Activated CD4-positive, alpha-beta T cell treated with anti-CD3 and anti-CD28 coated beads for 24 hours (primary cell): ENCODE measurements around the gene AKR1B15.
"Not testable (repeated sequence)": the region's sequence is repeated elsewhere in the genome, so short reads cannot be mapped to it uniquely, and the experiment has no call there.

ENCODE experiments used
- DNase-seq, 2 donors: peaks; one replicate each; pipeline ENCODE4 v3.0.0-alpha.2; 2020; ENCODE audit warnings: low read depth in 2 of 2

AKR1B15 gene

GRCh38 chr7:134532954-134533218 is 16.0 kb upstream of the AKR1B15 start:
- no peak for DNase-seq

DNA sequence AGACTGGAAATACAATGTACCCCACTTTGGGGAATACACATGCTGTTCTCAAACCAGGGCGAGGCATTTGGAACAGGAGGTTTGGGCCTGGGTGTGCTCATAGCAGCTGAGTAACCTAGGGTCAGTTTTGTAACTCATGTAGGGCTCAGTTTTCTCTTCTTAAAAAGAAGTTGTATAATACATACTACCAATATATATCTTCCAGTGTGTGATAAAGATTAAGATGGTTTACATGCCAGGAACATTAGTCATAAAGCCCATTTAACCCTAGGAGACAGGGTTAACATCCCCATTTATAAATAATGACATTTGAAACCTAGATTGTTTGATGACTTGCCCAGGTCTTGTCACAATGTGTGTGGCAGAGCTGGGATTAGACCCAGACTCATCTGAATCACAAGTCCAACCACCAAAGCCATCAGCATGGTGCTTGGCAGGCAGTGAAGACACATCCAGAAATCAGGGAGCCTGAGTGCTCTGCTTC is 15.6 kb upstream of the AKR1B15 start:
- DNase-seq, result no peak

DNA sequence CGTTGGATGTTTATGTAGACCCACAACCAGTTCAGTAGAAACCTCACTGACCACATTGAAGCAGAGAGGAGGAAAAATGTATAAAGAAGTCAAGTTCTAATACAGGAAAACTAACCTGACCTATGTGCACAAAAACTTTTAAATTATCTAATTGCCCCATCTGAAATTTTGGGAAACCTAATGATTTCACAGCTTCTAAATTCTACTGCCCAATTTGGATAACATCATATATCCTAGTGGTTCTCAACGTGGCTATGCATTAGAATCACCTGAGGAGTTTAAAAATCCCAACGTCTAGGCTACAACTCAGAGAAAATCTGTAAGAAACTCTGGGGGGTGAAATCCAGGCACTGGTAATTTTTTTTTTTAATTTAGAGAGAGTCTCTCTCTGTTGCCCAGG is 14.3 kb upstream of the AKR1B15 start:
- DNase-seq, result no peak

GRCh38 chr7:134535272-134535918 is 13.5 kb upstream of the AKR1B15 start:
- no peak for DNase-seq

GRCh38 chr7:134535919-134536299 is 13.0 kb upstream of the AKR1B15 start:
- DNase-seq, result no peak

- DNase-seq, result not testable (repeated sequence)
Measured at GRCh38 chr7:134536558-134536957, 12.4 kb upstream of the AKR1B15 start.

GRCh38 chr7:134537273-134537781 is 11.6 kb upstream of the AKR1B15 start:
- DNase-seq, result not testable (repeated sequence)

DNA sequence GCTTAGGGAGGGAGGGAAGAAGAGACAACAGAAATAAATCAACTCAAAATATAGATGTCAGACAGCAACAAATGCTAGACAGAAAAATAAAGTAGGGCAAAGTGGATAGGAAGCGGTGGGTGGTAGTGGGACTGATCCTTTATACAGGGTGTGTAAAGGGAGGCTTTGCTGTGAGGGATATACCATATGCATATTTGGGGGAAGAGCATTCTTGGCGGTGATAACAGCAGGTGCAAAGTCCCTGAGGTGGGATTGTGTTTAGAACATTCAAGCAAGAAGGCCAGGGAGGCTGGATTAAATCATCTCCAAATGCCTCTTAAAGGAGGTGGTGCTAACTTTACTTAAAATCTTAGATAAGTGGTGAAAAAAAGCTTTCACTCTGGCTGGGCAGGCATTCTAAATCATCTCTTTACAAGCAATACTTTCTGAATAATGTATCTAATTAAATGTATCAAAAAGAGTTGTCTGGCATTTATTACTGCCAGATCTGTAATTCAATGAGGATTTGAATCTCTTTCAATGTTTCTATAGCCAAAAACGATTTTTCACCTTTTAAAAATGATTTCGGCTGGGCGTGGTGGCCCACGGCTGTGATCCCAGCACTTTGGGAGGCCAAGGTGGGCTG is 9.4 kb upstream of the AKR1B15 start:
- no peak for DNase-seq

GRCh38 chr7:134541501-134542194 is 7.3 kb upstream of the AKR1B15 start:
- not testable (repeated sequence) for DNase-seq

DNA sequence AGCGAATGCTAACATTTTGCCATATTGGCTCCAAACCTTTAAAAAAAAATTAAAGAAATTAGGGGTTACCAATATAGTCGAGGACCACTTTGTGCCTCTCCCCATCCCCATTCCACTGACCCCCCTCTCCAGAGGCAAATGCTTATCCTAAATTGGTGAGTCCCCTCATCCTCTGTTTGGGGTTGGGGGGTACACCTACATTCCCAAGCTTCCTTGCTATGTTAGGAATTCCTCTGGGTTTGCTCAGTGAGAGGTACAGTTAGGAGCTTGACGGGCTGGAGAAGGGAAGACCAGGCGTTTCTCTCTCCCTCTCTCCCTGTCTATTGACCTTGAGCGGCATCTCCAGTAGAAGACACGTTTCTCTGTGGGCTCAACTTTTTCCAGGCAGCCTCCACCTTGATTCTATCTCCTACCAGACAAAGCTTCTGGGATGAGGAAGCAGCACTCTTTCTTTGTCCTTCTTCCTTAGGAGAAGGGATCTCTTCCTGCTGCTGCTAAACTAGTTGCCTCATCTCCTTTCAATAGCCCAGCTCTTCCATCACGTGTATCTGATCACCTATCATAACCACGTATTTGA is 6.6 kb upstream of the AKR1B15 start:
- no peak for DNase-seq

GRCh38 chr7:134545380-134545779 is 3.5 kb upstream of the AKR1B15 start:
- no peak for DNase-seq

DNA sequence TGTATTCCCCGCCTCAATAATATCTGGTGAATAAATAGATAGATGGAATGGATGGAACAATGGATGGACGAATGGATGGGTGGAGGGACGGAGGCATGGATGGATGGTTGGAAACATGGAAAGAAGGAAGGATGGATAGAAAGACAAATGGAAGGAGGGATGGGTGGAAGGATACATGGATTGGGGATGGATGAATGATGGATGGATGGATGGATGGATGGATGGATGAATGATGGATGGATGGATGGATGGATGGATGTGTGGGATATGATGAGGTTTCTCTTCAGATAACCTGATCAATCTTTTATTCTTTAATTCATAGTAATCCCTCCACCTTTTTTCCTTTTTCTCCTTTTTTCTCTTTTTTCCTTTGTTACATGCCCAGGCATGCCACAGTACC is 3.0 kb upstream of the AKR1B15 start:
- no peak for DNase-seq

DNA sequence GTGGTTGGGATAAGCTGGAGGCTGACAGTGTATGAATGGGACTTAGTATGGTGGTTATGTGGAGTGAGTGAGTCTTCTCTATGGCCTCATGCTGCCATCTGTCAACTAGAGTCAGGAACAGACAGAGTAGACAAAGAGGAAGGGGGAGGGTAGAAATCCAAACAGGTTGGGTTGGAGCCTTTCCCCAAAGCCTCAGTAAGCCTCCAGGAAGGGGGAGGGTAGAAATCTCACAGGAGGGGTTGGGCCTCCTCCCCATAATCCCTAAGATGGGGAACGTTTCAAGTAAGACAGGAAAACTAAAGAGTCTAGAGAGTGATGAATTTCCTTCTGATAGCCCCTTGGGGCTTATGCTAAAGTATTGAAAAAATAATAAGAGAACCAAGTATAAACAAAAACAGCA is 2.0 kb upstream of the AKR1B15 start:
- no peak for DNase-seq

GRCh38 chr7:134547397-134548054 is 1.4 kb upstream of the AKR1B15 start:
- DNase-seq, result peak; percentile 59 to 66

DNA sequence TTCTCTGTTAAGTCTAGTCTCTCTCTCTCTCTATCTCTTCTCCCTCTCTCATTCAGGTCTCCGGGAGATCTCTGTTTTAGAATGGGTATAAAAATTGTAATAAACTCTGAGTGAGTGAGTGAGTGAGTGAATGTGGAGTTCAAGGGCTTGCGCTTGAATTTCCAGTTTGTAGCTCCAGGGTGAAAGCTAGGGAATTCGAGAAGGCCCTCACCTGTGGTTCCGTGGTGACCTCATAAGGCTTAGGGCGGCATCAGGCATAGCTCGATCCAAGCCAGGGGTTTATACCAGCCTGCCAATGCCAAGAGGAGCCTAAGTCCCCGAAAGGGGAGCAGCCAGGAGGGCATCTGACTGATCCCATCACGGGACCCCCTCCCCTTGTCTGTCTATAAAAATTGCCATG is 456 bp downstream of the AKR1B15 start:
- no peak for DNase-seq

GRCh38 chr7:134552105-134552504 is 3.2 kb downstream of the AKR1B15 start:
- DNase-seq, result no peak

- DNase-seq, result no peak
Measured at GRCh38 chr7:134553976-134554375, 5.1 kb downstream of the AKR1B15 start.

- DNase-seq, result no peak
Measured at GRCh38 chr7:134554417-134554966, 5.6 kb downstream of the AKR1B15 start.

GRCh38 chr7:134557391-134557790 is 8.5 kb downstream of the AKR1B15 start:
- no peak for DNase-seq

- no peak for DNase-seq
Measured at GRCh38 chr7:134558370-134558769, 9.5 kb downstream of the AKR1B15 start.

DNA sequence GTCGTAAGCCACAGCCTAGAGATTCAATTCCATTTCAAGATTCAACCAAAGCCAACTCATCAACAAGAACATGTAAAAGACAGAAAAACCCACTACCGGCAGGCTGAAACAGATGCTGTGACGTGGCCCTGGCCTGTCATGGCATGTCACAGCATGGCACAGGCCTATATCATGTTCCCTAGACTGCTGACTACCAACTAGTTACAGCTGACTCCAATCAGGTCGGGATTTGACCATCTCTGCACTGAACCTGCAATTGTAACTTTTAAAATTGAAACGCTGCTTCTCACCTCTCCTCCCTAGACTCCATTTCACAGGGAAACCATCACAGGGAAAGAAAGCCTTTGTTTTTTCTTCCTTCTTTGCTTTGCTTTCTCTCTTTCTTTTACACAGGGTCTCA is 12.7 kb downstream of the AKR1B15 start:
- DNase-seq, result not testable (repeated sequence)

DNA sequence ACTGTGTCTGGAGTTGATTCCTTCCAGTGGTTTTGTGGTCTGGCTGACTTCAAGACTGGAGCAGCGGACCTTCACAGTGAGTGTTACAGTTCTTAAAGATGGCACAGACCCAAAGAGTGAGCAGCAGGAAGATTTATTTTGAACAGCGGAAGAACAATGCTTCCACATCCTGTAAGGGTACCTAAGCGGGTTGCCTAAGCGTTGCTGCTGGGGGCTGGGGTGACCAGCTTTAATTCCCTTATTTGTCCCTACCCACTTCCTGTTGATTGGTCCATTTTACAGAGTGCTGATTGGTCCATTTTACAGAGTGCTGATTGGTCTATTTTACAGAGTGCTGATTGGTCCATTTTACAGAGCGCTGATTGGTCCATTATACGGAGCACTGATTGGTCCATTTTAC is 13.2 kb downstream of the AKR1B15 start:
- no peak for DNase-seq
